Gastroesophageal sphincter (tissue), 4 donors: ENCODE data around the gene AK3. TPM values are rescaled to one million over a fixed set of nuclear protein-coding genes. Genes with fewer than 3 reads are reported as not detected.

ENCODE experiments used
- ATAC-seq: fragments of 150-250 bp; one replicate; pipeline ENCODE4 v1.9.1; 2016; ENCODE audit warnings: mild to moderate bottlenecking, moderate library complexity
- H3K27ac ChIP-seq, 4 donors: fragments of 200-600 bp; sonication (generic) in 3 of 4; 1 replicate in 3 of 4; 2 replicates in 1 of 4; pipeline ENCODE4 v1.5.1; 2016 to 2019
- H3K27me3 ChIP-seq: fragments of 200-600 bp; sonication (generic); one replicate; pipeline ENCODE4 v1.5.1; 2019
- H3K36me3 ChIP-seq, 2 donors: fragments of 200-600 bp; sonication (generic); one replicate each; pipeline ENCODE4 v1.5.1; 2019; ENCODE audit warnings: control low read depth in 1 of 2
- H3K4me1 ChIP-seq, 3 donors: fragments of 200-600 bp; sonication (generic); 1 replicate in 2 of 3; 2 replicates in 1 of 3; pipeline ENCODE4 v1.5.1; 2016 to 2019; ENCODE audit warnings: control low read depth in 2 of 3
- H3K4me3 ChIP-seq, 2 donors: fragments of 200-600 bp; sonication (generic); one replicate each; pipeline ENCODE4 v1.5.1; 2019; ENCODE audit warnings: mild to moderate bottlenecking in 1 of 2, moderate library complexity in 1 of 2
- H3K9me3 ChIP-seq, 3 donors: fragments of 200-600 bp; sonication (generic); one replicate each; pipeline ENCODE4 v1.5.1; 2017 to 2019; ENCODE audit warnings: control low read depth in 2 of 3
- EP300 ChIP-seq: sonication (generic); formaldehyde crosslinking; IDR thresholded peaks from one replicate; pipeline ENCODE4 v1.6.1; 2017; ENCODE audit warnings: antibody characterized with exemption, mild to moderate bottlenecking
- POLR2A ChIP-seq, 2 donors: fragments of 450-650 bp; IDR thresholded peaks; one replicate each; pipeline ENCODE4 v1.6.1; 2017; ENCODE audit warnings: antibody characterized with exemption in 2 of 2, mild to moderate bottlenecking in 2 of 2, moderate library complexity in 1 of 2
- POLR2AphosphoS5 ChIP-seq: sonication (generic); formaldehyde crosslinking; IDR thresholded peaks from one replicate; pipeline ENCODE4 v1.6.1; 2017; ENCODE audit warnings: antibody characterized with exemption
- WGBS, 2 donors: methylation state at CpG; one replicate each; pipeline ENCODE4 v1.1.5; 2018; ENCODE audit warnings: low coverage in 1 of 2; 5-methylcytosine and 5-hydroxymethylcytosine counted together
- total RNA-seq, 4 donors: library from RNA; depleted of rRNA; stranded (reverse); fragments of >200 nt; gene quantifications; one replicate each; pipeline ENCODE4 v1.1.0, GENCODE V29; 2016
- TF ChIP-seq, protein P1 (sequence below), 4 experiments: fragments of 200-600 bp in 2 of 4; fragments of 450-650 bp in 2 of 4; sonication (generic) in 1 of 4; IDR thresholded peaks; one replicate each; pipeline ENCODE4 v1.5.1; 2017 to 2019; ENCODE audit warnings: antibody characterized with exemption in 4 of 4, mild to moderate bottlenecking in 2 of 4, moderate library complexity in 2 of 4

The AK3 gene
- total RNA-seq, 4 donors from 2014 or later = 104 to 139 (median 119) TPM

DNA sequence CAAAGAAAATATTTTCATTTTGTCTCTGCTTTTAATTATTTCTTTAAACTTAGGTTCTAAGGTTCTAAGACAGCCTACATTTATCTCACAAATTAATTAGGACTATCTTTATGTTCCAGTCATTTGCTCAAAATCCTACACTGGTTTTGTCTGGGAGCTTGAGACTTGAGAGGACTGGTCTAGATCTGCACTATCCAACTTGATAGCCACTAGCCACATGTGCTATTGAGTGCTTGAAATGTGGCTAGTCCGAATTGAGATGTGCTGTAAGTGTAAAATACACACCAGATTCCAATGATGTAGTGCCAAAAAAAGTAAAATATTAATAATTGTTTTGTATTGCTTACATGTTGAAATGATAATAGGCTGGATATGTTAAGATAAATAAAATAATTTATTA, 54.4 kb downstream of the AK3 start:
- Histone ChIP-seq H3K27me3 (no peaks in the 10 kb centered on the region), H3K4me3 (no peak overlapping the region), H3K36me3 (peaks cover 0 to 38% of the 10 kb centered on the region in 2 donors), H3K9me3 (no peaks in the 10 kb centered on the region), H3K4me1 (peaks cover 0 to 96% (median 22%) of the 10 kb centered on the region in 3 donors), H3K27ac (peak overlapping the region; percentile 52 to 77 (median 70))
- 45 to 50% methylated on average over 1 of the region's 1 CpG for WGBS, 2 donors
- TF ChIP-seq POLR2A (IDR thresholded peaks at IDR 0.05) (no peak), EP300 (no peak)
- no peak for ATAC-seq

DNA sequence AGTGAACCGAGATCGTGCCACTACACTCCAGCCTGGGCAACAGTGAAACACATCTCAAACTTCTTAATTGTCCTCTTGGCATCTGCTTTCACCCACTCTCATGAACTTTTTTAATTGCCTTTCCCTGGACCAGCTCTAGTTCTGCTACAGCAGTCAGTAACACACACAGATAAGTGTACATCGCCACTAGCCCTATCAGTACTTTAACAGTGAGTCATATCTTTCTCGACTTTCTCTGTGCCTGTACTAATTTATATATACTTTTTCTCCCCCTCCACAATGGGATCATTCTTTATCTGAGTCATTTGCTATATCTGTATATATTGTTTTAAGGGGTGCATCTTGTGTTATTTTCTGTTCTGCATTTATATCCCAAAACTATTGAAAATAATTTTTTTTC, 54.9 kb downstream of the AK3 start:
- WGBS, 2 donors = 53 to 87% methylated on average over 4 of the region's 4 CpGs
- H3K27ac ChIP-seq = peak overlapping the region; percentile 38 to 77 (median 70)
- no peak for ATAC-seq
- no peak for TF ChIP-seq POLR2A (IDR thresholded peaks at IDR 0.05)
- TF ChIP-seq EP300 = no peak
- TF ChIP-seq, protein P1, sequence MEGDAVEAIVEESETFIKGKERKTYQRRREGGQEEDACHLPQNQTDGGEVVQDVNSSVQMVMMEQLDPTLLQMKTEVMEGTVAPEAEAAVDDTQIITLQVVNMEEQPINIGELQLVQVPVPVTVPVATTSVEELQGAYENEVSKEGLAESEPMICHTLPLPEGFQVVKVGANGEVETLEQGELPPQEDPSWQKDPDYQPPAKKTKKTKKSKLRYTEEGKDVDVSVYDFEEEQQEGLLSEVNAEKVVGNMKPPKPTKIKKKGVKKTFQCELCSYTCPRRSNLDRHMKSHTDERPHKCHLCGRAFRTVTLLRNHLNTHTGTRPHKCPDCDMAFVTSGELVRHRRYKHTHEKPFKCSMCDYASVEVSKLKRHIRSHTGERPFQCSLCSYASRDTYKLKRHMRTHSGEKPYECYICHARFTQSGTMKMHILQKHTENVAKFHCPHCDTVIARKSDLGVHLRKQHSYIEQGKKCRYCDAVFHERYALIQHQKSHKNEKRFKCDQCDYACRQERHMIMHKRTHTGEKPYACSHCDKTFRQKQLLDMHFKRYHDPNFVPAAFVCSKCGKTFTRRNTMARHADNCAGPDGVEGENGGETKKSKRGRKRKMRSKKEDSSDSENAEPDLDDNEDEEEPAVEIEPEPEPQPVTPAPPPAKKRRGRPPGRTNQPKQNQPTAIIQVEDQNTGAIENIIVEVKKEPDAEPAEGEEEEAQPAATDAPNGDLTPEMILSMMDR (IDR thresholded peaks at IDR 0.05) = no peak
- TF ChIP-seq POLR2AphosphoS5 = no peak
- no peaks in the 10 kb centered on the region for H3K27me3 ChIP-seq
- peaks cover 0 to 34% of the 10 kb centered on the region in 2 donors for H3K36me3 ChIP-seq
- H3K4me3 ChIP-seq = no peak overlapping the region
- peaks cover 3 to 96% (median 24%) of the 10 kb centered on the region in 3 donors for H3K4me1 ChIP-seq
- H3K9me3 ChIP-seq = no peaks in the 10 kb centered on the region

DNA sequence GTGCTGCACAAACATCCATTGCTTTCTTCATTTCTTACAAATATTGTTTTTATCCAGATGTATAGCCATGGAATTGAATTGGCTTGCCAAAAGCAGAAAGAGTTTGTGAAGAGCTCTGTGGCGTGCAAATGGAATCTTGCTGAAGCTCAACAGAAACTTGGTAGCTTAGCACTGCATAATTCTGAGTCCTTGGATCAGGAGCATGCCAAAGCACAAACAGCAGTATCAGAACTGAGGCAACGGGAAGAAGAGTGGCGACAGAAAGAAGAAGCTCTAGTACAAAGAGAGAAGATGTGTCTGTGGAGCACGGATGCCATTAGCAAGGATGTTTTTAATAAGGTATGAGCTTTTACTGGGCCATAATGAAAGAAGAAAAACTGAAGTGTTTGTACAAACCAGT, 56.2 kb downstream of the AK3 start:
- Histone ChIP-seq H3K36me3 (peaks cover 0 to 21% of the 10 kb centered on the region in 2 donors), H3K4me1 (peaks cover 4 to 90% (median 19%) of the 10 kb centered on the region in 3 donors), H3K27me3 (no peaks in the 10 kb centered on the region), H3K27ac (peak overlapping the region; percentile 62 to 72 (median 66)), H3K9me3 (no peaks in the 10 kb centered on the region), H3K4me3 (no peak overlapping the region)
- WGBS, 2 donors = 49 to 81% methylated on average over 4 of the region's 4 CpGs
- ATAC-seq = no peak
- TF ChIP-seq EP300 = no peak
- TF ChIP-seq, protein P1 (IDR thresholded peaks at IDR 0.05) = no peak
- TF ChIP-seq POLR2AphosphoS5 = no peak
- no peak for TF ChIP-seq POLR2A (IDR thresholded peaks at IDR 0.05)

DNA sequence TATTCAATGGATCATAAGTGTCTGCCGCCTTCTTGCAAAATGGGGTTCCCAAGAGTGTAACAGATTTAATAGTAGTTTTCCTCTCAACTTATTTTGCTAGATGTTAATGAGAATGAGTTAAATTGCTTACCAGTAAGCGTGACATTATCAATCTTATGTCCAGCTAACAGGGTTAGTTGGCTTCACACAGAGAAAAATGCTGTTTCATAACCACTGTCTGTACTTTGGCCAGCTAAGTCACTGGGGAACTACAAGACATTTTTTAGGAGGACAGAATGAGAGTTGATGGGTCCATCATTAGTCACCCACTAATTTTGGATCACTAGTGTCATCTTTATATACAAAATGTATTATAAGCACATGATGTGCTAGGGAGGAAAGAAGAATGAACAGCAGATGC, 60.3 kb downstream of the AK3 start:
- Histone ChIP-seq H3K4me1 (peaks cover 4 to 63% (median 13%) of the 10 kb centered on the region in 3 donors), H3K36me3 (peaks cover 0 to 9% of the 10 kb centered on the region in 2 donors), H3K4me3 (peak overlapping the region; percentile 82 to 91), H3K27me3 (no peaks in the 10 kb centered on the region), H3K9me3 (no peaks in the 10 kb centered on the region), H3K27ac (peak overlapping the region; percentile 98 to 100 (median 98))
- TF ChIP-seq POLR2AphosphoS5 (peak; percentile 67), EP300 (no peak)
- WGBS, 2 donors = 26 to 38% methylated on average over 2 of the region's 2 CpGs
- peak; percentile 24 for ATAC-seq

DNA sequence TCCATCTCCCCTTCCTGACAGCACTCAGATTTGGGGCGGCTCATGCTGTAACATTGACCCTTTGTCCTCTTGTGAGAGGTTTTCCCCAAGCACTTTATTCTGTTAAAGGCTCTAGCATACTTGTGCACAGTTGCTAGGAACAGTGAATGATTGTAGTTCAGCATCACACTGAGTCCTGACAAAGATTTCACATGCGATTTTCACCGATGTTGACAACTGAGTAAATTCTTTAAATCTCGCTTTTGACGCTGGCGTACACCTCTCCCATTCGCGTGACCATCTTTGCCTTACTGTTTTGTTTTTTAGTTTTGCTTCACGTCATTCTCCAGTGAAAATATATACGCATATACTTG, 60.9 kb downstream of the AK3 start:
- ATAC-seq = no peak
- WGBS, 2 donors = 0 to 2% methylated on average over 9 to 10 of the region's 10 CpGs
- Histone ChIP-seq H3K9me3 (no peaks in the 10 kb centered on the region), H3K4me3 (peak overlapping the region; percentile 82 to 91), H3K4me1 (peaks cover 4 to 57% (median 10%) of the 10 kb centered on the region in 3 donors), H3K36me3 (peaks cover 0 to 3% of the 10 kb centered on the region in 2 donors), H3K27ac (peak overlapping the region; percentile 98 to 100 (median 98)), H3K27me3 (no peaks in the 10 kb centered on the region)
- TF ChIP-seq POLR2AphosphoS5 (no peak), EP300 (no peak), POLR2A (IDR thresholded peaks at IDR 0.05) (no peak)
- TF ChIP-seq, protein P1 (IDR thresholded peaks at IDR 0.05) = no peak

DNA sequence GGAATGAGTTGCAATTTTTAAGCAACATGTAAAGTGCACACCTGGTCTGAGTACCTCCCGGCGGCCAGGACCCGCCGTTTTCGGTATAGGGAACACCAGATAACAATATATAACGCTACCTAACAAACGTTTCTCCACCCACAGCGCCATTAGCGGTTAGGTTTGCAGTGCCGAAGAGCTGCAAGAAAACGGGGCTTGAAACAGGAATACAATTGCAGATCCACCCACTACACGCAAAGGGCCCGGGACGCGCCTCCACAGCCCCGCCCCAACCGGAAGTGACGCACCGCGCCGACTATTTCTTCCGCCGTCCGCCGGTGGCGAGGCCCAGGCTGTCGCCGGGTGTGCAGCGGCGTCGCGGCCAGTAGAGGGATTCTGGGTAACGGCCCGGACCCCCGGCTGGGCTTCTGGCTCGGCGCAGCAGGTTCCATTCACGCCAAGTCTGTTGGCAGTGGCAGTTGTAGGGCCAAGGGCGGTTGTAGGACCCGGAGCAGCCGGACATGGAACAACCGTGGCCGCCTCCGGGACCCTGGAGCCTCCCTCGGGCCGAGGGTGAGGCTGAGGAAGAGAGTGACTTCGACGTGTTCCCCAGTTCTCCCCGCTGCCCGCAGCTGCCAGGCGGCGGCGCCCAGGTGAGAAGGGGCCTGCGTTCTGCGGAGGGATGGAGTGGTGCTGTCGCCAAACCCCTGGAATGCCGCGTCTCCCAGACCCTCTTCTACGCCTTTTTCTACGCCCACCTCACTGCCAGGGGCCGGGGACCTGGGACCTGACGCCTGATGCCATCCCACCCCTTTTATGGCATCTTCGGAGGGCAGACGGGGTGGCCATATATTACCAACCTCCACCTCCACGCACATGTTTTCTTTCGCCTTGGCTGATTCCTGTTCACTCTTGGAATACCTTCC, 61.5 kb downstream of the AK3 start, which contains the start of gene CDC37L1:
CDC37L1 (plus strand) TSS at position 302 of the 905 bp plus-strand sequence; CDS start at position 501, 199 bp downstream.
- no peaks in the 10 kb centered on the region for H3K27me3 ChIP-seq
- peak; percentile 99 for ATAC-seq
- 0% methylated on average over 36 to 38 of the region's 66 CpGs for WGBS, 2 donors
- H3K9me3 ChIP-seq = no peaks in the 10 kb centered on the region
- peaks cover 4 to 50% (median 4%) of the 10 kb centered on the region in 3 donors for H3K4me1 ChIP-seq
- TF ChIP-seq POLR2AphosphoS5 (peak; percentile 96), POLR2A (IDR thresholded peaks at IDR 0.05) (peak; percentile 93 to 94), EP300 (no peak)
- TF ChIP-seq, protein P1 (IDR thresholded peaks at IDR 0.05) = peak; percentile 55 to 93 (median 78)
- H3K27ac ChIP-seq = peak within 1 kb of the TSS; percentile 98 to 100 (median 98)
- H3K4me3 ChIP-seq = peak within 1 kb of the TSS; percentile 82 to 91
- no peaks in the 10 kb centered on the region for H3K36me3 ChIP-seq
